ENCODE measurements around the gene HOXD10.

DNA sequence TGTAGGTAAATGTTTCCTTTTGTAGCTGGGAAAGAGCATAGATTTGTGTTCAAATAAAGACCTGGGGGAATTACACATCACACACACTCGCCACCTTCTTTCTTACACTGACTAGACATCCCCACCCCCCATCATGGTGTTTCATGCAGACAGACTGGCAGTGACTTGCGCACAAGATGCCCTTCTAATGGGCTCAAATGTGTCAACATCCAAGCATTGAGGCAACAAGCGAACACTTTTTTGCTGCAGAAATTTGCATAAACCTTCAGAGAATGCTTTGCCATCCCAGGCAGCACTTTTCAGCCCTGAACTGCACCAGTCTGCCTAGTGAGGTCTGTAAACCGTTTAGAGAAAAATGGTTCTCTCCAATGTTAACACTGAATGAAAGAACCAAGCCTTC is 17.5 kb downstream of the HOXD10 start:
- TF ChIP-seq GATA2 (IDR thresholded peaks at IDR 0.05; ENCODE audit: low read depth, low read length) = no peak
- no peak for TF ChIP-seq GATA3 (IDR thresholded peaks at IDR 0.05; ENCODE audit: low read depth, low read length)

Data from SH-SY5Y (cell line).